T-helper 2 cell treated with Interferon-gamma antibody and Interleukin-4, amounts not matched to agents 100 ng/mL and 5 ng/mL, for 36 hours (primary cell): ENCODE measurements around the gene EGLN1. TPM values are rescaled to one million over a fixed set of nuclear protein-coding genes. Genes with fewer than 3 reads are reported as not detected.

Source experiments
- intact Hi-C: fragments of 100-400 bp; cut with micrococcal nuclease; formaldehyde crosslinking; loops from one replicate; pipeline ENCODE4 v1.15.1; 2023
- total RNA-seq: library from RNA; stranded (reverse); gene quantifications from 2 replicates; pipeline ENCODE4 v1.2.3, GENCODE V29; 2022

Gene EGLN1
- total RNA-seq, 1 donor from 2014 or later = 19.6 TPM

GRCh38 chr1:231401478-231401877 is 20.6 kb downstream of the EGLN1 start:
- intact Hi-C loops = no loop called here

- intact Hi-C loops = no loop called here
These were observed 24.0 kb downstream of the EGLN1 start for GRCh38 chr1:231397886-231398671.

GRCh38 chr1:231396643-231397042 is 25.4 kb downstream of the EGLN1 start:
- intact Hi-C loops = no loop called here

GRCh38 chr1:231395998-231396390 is 26.1 kb downstream of the EGLN1 start:
- intact Hi-C loops = no loop called here

GRCh38 chr1:231395076-231395997 is 26.8 kb downstream of the EGLN1 start:
- intact Hi-C loops = no loop called here

GRCh38 chr1:231393668-231394067 is 28.4 kb downstream of the EGLN1 start:
- intact Hi-C loops = no loop called here

- intact Hi-C loops = no loop called here
These were observed 29.5 kb downstream of the EGLN1 start for GRCh38 chr1:231392389-231393131.

- intact Hi-C loops = no loop called here
These were observed 32.0 kb downstream of the EGLN1 start for GRCh38 chr1:231390071-231390470.

GRCh38 chr1:231387770-231388669 is 34.1 kb downstream of the EGLN1 start:
- intact Hi-C loops = no loop called here

- intact Hi-C loops = no loop called here
These were observed 35.6 kb downstream of the EGLN1 start for GRCh38 chr1:231386466-231386865.

- intact Hi-C loops = no loop called here
These were observed 36.7 kb downstream of the EGLN1 start for GRCh38 chr1:231385416-231385748.

GRCh38 chr1:231384696-231385415 is 37.2 kb downstream of the EGLN1 start:
- intact Hi-C loops = no loop called here

GRCh38 chr1:231383159-231383860 is 38.8 kb downstream of the EGLN1 start:
- intact Hi-C loops = no loop called here

GRCh38 chr1:231382426-231382825 is 39.7 kb downstream of the EGLN1 start:
- intact Hi-C loops = no loop called here

GRCh38 chr1:231381729-231382128 is 40.4 kb downstream of the EGLN1 start:
- intact Hi-C loops = no loop called here

GRCh38 chr1:231376875-231377549 is 45.1 kb downstream of the EGLN1 start:
- intact Hi-C loops = loop anchor here (5.0 kb wide), 1 partner anchor 45 kb away; the partner anchor contains the start of gene EGLN1

GRCh38 chr1:231376101-231376500 is 46.0 kb downstream of the EGLN1 start:
- intact Hi-C loops = loop anchor here (5.0 kb wide), 1 partner anchor 46 kb away; the partner anchor contains the start of gene EGLN1

- intact Hi-C loops = no loop called here
These were observed 47.7 kb downstream of the EGLN1 start for GRCh38 chr1:231374394-231374793.

- intact Hi-C loops = no loop called here
These were observed 49.6 kb downstream of the EGLN1 start for GRCh38 chr1:231372501-231372900.
